C1 segment of cervical spinal cord (tissue), 14 donors: Measurements from ENCODE around the gene DNM2.
"Not testable (repeated sequence)": the region's sequence is repeated elsewhere in the genome, so short reads cannot be mapped to it uniquely, and the experiment has no call there.

Experiments used
- DNase-seq, 14 donors: peaks; one replicate each; lab custom pipeline; 2025; lab: John Stamatoyannopoulos, UW

DNM2 gene

DNA sequence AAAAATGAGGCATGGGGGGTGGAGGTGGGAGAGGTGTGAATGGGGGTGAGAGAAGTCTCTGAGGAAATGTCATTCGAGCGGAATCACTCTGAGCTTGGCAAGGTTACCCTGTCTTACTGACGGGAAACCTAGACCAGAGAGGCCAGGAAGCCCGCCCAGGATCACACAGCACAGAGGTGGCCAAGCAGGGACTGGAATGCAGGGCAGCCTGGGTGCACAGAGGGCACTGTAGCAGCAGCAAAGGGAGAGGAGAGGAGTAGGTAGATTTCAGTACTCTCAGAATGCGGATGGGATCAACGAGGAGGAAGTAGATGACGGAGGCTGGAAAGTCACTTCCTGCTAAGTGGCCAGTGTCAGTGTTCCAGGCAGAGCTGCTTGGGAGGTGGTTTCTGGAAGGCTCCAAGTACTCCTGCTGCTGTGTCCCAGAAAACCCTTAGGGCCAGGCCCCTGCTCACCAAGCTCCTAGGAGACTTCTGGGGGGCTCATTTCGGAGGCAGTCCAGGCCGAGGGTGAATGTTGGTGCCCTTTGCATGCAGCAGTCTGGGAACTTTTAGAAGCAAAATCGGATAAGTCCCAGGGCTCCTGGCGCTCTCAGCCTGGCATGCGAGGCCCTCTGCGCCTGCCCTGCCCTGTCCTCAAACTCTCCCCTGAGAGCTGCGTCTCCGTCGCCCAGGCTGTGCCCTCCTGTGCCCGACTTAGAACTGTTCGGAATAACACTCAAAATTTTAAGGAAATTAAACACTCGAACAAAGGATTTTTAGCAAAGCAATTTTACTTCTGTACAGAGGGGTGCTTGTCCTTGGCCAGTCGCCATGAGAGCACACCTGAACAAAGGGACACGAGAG lies 33.5 kb downstream of the DNM2 start:
- peak in 9 of 14 donors; percentile 13 to 73 (median 42) for DNase-seq

DNA sequence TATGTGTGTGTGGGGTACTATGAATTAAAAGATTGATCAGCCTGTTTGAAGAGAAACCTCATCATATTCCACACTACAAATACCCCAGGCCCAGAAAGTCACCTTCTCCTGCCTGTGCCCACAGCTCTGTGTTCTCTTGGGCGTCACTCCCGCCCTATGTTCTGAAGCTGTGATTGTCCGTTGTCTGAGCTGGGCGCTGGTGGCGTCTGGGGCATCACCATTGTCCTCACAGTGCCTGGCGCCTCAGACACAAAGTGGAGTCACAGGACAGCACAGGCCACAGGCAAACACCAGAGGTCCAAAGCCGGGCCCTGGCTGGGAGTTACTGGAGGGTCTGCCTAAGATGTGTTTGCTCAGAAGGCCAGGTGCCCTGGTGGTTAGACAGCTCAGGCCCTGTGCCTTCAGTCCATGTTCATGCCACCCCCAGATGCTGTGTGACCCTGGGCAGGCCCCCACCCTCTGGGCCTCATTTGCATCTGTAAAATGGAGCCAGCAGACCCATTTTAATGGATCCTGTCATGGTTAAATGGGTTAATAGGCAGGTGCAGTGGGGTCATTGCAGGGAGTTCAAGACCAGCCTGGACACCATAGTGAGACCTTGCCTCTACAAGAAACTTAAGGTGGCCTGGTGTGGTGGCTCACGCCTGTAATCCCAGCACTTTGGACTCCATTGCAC lies 34.5 kb downstream of the DNM2 start:
- DNase-seq = peak in 12 of 14 donors; percentile 20 to 85 (median 71)

DNA sequence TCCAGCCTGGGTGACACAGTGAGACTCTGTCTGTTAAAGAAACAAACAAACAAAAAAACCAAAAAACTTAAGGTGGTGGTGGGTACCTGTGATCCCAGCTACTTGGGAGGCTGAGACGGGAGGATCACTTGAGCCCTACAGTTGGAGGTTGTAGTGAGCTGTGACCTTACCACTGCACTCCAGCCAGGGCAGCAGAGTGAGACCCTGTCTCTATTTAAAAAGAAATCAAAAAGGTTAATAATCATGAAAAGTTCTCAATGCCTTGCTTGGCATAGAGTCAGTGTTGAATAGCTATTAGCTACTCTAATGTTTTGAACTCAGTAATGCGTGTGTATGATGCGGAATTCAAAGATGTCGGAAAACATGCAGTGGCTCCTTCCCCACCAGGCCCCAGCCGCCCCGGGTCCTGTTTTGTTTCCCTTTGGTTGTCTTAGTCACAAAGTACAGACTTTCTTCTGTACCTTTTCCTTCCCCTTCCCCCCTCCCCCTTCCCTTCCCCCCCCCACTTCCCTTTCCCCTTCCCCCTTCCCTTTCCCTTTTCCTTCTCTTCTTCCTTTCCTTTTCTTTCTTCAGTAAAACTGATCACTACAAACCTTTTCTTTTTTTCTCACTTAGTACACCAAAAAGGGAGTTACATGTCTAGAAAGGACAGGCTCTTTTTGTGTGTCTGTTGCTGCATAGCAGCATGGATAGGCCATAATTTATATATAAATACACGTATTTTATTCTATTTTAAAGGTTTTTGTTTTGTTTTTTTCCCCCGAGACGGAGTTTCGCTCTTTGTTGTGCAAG lies 35.2 kb downstream of the DNM2 start:
- DNase-seq = no peak

DNA sequence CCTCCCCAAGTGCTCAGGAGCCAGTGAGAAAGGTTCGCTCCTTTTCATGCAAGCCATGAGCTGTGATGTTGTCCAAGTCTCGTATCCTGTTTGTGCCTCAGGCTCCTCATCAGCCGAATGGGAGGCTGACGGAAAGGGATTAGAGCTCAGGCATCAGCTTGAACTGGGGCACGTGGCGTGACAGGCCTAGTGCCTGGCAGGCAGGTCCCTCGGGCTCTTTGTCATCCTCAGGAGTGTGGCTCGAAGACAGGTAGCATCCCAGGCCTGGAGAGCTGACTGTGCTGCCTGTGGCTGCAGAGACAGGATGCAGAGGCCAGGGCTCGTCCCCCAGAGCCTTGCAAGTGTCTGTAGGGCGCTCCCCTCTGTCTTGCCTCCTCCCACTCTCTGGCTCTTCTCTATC lies 38.5 kb downstream of the DNM2 start:
- no peak for DNase-seq

DNA sequence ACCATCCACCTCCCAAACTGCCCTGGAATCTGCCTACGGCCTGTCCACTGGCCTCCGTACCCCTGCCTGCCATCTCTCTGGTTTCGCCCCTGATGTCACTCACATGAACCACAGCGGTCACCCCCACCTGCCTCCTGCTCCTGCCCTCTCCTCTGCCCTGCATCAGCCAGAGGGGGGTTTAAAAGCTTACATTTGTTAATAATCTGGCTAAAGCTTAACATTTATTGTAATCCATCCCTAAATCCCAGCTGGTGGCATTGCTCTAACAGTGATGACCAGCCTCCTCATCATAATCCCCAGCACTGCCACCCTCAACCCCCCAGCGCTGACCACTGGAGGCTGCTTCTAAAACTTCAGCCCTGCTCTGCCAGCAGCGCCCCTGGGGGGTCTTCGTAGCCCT lies 38.9 kb downstream of the DNM2 start:
- DNase-seq = no peak

DNA sequence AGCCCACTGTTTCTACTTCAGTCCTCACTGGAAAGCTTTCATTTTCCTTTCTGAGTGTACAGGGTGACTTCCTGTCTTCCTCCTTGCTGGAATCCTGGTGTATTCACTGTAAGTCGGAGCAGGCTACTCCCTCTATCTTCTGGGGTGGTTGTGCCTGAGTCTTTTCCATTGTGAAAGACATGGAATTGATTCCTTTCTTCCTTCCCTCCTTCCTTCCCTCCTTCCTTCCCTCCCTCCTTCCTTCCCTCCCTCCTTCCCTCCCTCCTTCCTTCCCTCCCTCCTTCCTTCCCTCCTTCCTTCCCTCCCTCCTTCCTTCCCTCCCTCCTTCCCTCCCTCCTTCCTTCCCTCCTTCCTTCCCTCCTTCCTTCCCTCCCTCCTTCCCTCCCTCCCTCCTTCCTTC lies 40.2 kb downstream of the DNM2 start:
- DNase-seq = not testable (repeated sequence)

DNA sequence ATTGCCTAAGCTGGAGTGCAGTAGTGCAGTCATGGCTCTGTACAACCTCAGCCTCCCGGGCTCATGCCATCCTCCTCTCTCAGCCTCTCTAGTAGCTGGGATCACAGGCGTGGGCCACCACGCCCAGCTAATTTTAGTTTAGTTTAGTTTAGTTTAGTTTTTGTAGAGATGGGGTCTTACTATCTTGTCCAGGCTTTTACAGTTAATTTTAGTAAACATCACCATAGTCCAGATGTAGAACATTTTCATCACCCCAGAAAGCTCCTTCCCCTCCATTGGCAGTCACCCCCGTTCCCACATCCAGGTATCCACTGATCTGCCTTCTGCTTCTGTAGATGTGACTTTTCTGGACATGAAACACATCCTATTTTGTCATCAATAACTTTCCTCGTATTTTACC lies 41.1 kb downstream of the DNM2 start:
- DNase-seq = no peak

DNA sequence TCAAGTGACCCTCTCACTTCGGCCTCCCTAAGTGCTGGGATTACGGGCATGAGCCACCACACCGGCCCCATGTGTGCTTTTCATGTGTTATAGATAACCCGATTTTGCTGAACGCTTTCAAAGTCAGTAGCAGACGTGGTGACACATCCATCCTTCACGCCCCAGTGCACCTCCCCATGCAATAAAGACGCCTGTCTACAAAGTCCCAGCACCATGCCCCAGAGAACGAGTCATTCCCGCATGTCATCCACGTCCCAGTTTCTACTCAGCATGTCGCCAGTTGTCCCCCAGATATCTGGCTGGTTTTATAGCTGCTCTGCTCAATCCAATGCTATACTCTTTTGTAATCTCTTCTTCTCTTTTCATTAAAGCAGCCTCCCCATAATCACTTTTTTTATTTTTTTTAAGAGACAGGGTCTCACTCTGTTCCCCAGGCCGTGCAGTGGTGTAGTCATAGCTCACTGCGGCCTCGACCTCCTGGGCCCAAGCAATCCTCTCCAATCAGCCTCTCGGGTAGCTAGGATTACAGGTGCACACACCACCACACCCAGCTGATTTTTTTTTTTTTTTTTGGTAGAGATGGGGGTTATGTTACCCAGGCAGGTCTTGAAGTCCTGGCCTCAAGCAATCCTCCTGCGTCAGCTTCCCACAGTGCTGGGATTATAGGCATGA lies 42.5 kb downstream of the DNM2 start:
- DNase-seq = peak in 2 of 14 donors; percentile 28 to 62

DNA sequence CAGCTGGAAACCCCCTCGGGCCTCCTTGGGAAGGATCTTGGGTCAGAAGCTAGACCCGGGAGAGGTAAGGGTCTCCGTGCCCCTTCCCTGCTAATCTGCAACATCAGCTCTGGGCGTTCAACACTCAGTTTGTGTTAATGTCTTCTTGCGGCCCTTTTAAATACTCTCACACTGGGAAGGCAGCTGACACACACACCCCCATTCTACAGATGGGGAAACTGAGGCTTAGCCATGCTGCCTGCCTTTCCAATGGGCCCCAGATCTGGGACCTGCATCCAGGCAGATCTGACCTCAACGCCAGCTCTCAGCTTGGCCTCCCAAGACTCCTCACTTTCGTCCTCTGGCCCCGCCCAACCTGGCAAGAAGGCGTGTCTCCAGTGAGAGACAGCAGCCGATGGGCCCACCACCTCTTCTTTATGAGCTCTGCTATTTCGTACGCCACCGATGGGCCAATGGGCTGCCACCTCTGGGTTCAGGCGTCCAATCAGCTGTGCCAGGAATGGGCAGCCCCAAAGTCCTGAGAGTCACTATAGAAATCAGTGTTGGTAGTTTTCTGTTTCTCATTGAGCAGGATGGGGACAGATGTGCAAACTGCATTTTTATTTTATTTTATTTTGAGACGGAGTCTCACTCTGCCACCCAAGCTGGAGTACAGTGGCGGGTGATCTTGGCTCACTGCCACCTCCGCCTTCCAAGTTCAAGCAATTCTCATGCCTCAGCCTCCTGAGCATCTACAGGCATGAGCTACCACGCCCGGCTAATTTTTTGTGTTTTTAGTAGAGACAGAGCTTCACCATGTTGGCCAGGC lies 43.8 kb downstream of the DNM2 start:
- no peak for DNase-seq

DNA sequence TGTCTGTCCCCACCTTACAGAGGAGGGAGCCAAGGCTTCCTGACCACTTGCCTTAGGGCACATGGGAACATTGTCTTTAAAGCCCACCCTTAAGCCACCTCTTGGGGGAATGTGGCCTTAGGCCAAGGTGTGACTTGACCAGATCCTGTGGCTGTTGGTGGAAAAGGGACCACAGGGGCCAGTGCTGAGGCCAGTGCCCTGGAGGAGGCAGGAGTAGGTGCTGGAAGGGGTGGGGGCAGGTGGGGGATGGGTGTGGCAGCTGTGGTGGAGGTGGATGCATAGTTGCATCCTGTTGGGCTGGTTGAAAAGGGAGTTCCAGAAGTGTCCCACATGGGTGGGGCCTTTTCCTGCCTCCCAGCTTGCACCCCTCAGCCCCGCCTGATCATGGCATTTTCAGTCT lies 44.8 kb downstream of the DNM2 start:
- no peak for DNase-seq

DNA sequence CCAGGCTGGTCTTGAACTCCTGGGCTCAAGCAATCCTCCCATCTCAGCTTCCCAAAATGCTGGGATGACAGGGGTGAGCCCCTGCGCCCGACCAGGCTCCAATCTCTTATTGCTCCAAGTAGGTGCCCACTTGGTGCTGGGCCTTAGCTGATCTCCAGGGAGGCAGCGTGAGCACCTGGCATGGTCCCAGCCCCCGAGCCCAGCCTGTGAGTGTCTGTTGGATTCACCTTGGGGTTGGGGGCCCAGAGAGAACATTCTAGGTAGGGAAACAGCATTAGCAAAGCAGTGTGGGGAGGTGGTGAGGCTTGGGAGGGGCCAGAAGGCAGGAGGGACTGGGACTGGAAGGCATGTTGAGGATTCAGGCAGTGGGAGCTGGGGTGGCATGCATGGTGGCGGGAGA lies 45.5 kb downstream of the DNM2 start:
- no peak for DNase-seq

DNA sequence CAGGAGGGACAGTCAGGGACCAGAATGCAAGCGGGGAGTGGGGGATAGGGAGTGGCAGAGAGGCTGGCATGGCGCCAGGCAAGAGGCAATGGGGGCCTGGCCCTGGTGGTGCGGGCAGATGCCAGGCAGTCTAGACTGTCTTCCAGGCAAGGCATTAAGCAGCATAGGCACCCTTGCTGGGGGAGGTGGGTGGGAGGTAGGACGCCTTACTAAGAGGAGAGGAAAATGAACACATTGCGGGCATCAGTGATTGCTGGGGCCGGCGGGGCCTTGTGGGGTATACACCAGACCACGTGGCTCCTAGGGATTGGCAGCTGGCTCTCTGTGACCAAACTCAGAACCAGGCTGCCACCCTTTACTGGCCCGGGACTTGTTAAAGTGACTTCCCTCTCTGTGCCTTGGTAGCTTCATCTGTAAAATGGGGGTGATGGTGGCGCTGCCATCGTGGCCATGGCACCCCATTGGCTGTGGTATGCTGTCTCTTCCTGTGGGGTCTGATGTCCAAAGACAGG lies 46.0 kb downstream of the DNM2 start:
- no peak for DNase-seq

DNA sequence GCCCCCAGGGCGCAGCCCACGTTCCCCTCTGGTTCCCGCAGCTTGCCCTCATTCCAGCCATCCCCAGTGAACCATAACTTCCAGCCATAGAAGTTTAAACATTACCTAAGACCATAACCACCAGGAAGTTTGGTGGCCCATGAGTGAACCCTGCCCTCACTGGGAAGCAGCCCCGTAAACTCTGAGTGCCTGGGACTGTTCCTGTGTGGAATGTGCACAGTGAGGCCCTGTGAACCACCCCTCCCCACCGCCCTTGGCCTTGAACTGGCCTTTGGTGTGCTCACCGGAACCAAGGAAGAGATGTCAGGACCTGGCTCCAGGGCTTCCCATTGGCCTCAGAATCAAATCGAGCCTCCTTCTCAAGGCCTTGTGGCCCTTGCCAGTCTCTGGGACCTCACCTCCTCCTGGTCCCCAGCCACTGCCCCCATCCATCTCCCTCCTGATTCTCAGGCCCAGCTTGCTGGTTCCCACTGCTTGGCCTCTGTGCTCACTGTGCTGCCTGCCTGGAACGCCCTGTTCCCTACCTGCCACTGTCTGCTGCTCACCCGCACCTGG lies 46.5 kb downstream of the DNM2 start:
- DNase-seq = peak in 1 of 14 donors; percentile 9

DNA sequence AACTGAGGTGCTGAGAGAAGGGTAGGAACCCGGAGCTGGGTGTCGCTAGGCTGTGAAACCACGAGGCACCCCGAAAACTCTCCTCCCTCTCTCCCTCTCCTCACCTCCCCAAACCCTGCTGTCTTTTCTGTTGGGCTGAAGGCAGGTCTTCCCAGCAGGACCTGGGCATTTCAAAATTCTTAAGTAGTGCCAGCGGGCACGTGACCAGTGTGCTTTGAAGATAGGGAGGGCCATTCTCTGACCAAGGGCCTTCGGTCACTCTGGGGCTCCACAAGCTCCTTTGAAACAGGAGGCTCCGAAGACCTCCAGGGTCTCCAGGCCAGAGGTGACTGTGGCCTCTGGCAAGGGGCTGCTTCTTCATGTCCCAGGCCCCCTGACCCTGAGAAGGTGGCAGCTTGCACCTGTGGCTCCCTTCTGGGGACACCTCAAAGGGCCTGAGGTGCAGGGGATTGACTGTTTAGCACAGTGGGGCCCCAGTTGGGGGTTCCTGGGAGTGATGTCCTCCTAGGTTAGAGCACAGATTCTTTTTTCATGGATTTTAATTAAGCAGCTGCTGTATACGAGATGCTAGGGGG lies 48.3 kb downstream of the DNM2 start:
- DNase-seq = peak in 3 of 14 donors; percentile 16 to 51 (median 51)

DNA sequence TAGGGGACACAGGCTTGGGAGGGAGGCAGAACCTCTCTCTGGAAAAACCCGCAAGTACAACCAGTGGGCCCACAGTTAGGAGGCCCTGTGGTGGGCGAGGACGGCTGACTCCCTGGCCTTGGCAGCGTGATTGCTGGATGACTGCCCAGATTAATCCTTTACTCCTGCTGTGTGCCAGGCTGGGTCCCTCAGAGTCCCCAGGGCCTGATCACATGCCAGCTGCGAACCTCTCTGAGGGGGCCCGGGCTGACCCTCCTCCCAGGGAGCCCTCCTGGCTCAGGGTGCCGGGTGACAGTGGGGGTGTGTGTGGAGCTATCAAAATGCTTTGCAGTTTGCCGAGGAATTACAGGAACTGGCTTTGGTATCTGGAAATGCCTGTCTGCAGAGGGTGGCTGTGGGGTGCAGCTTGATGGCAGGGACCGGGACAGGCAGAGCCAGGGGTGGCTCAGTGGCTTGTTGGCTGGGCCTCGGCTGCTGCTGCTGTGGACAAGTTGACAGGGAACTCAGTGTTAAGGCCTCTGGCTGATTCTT lies 48.9 kb downstream of the DNM2 start:
- peak in 10 of 14 donors; percentile 15 to 73 (median 56) for DNase-seq

DNA sequence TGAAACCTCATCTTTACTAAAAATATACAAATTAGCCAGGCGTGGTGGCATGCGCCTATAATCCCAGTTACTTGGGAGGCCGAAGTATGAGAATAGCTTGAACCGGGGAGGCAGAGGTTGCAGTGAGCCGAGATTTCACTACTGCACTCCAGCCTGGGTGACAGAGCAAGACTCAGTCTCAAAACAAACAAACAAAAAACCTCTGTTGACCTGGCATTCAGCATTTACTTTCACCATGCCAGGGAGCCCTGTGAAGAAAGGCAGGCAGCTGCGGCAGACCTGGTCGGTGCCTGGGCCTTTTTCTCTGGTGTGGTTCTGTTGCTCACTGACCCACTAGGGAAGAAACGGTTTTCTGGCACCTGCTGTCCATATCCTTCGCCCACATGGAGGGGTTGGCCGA lies 49.8 kb downstream of the DNM2 start:
- DNase-seq = peak in 3 of 14 donors; percentile 8

DNA sequence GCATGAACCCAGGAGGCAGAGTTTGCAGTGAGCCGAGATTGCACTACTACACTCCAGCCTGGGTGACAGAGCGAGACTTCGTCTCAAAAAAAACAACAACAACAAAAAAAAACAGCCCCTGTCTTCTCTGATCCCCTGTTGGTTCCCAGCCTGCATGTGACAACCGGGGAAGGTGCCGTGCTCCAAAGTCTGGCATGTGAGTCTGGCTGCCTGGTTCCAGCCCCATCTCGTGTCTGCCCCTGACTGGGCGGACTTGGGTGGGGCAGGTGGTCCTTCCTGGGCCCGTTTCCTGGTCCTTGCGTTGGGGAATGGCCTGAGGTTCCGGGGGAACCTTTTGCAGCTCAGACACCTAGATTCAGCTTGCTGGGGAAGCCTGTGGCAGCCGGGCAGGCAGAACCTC lies 50.5 kb downstream of the DNM2 start:
- DNase-seq = peak in 1 of 14 donors; percentile 10

DNA sequence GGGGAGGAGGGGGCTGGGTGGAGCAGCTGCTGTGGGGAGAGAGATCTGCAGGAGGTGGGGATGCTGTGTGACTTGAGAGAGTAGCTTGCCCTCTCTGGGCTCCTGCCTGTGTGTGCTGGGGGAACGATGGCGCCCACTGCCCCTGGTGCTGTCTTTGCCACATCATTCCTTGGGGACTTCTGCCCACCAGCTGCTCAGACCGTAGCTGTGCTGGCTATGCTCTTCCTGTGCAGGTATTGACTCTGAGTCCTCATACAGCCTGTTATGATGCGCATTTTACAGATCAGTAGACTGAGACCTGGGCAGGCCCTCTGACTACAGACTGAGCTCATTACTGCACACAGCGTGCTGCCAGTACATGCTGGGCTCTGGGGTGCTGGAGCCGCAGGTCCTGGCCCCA lies 51.1 kb downstream of the DNM2 start:
- no peak for DNase-seq
